Ascending aorta (tissue), 2 donors: ENCODE results near the gene REXO1. TPM values are rescaled to one million over a fixed set of nuclear protein-coding genes. Genes with fewer than 3 reads are reported as not detected.

Experiments
- DNase-seq, 2 donors: peaks; one replicate each; pipeline ENCODE4 v3.0.0-alpha.2; 2019; ENCODE audit warnings: low spot score in 2 of 2
- H3K27ac ChIP-seq, 2 donors: fragments of 200-600 bp; sonication (generic); one replicate each; pipeline ENCODE4 v1.5.1; 2016 to 2017; ENCODE audit warnings: mild to moderate bottlenecking in 1 of 2
- H3K27me3 ChIP-seq: fragments of 200-600 bp; sonication (generic); one replicate; pipeline ENCODE4 v1.5.1; 2017
- H3K36me3 ChIP-seq, 2 donors: fragments of 200-600 bp; sonication (generic); one replicate each; pipeline ENCODE4 v1.5.1; 2016
- H3K4me1 ChIP-seq, 2 donors: fragments of 200-600 bp; sonication (generic); one replicate each; pipeline ENCODE4 v1.5.1; 2016 to 2017; ENCODE audit warnings: mild to moderate bottlenecking in 1 of 2
- H3K4me3 ChIP-seq, 2 donors: fragments of 200-600 bp; sonication (generic); one replicate each; pipeline ENCODE4 v1.5.1; 2016 to 2017; ENCODE audit warnings: mild to moderate bottlenecking in 1 of 2
- H3K9me3 ChIP-seq, 2 donors: fragments of 200-600 bp; sonication (generic); one replicate each; pipeline ENCODE4 v1.5.1; 2016
- intact Hi-C: fragments of 100-400 bp; cut with DNase I; formaldehyde crosslinking; loops from one replicate; pipeline ENCODE4 v1.15.1; 2023
- total RNA-seq: library from RNA; depleted of rRNA; stranded (reverse); fragments of >200 nt; gene quantifications from one replicate; pipeline ENCODE4 v1.1.0, GENCODE V29; 2016
- TF ChIP-seq, protein P1 (sequence below), 3 experiments: fragments of 200-600 bp in 2 of 3; fragments of 450-650 bp in 1 of 3; sonication (generic) in 2 of 3; IDR thresholded peaks; one replicate each; pipeline ENCODE4 v1.5.1; 2016 to 2019; ENCODE audit warnings: antibody characterized with exemption in 3 of 3, mild to moderate bottlenecking in 1 of 3, moderate library complexity in 1 of 3

The REXO1 gene
- total RNA-seq, 1 donor from 2014 or later = 45.1 TPM

GRCh38 chr19:1845642-1846041 is 2.6 kb downstream of the REXO1 start:
- H3K27me3 ChIP-seq = no peaks in the 10 kb centered on the region
- H3K4me1 ChIP-seq = peaks cover 10 to 37% of the 10 kb centered on the region in 2 donors
- no peaks in the 10 kb centered on the region for H3K9me3 ChIP-seq
- intact Hi-C loops = no loop called here
- no peak overlapping the region for H3K4me3 ChIP-seq
- H3K27ac ChIP-seq = no peak overlapping the region
- H3K36me3 ChIP-seq = peaks cover 3 to 8% of the 10 kb centered on the region in 2 donors
- no peak for DNase-seq
- TF ChIP-seq, protein P1, sequence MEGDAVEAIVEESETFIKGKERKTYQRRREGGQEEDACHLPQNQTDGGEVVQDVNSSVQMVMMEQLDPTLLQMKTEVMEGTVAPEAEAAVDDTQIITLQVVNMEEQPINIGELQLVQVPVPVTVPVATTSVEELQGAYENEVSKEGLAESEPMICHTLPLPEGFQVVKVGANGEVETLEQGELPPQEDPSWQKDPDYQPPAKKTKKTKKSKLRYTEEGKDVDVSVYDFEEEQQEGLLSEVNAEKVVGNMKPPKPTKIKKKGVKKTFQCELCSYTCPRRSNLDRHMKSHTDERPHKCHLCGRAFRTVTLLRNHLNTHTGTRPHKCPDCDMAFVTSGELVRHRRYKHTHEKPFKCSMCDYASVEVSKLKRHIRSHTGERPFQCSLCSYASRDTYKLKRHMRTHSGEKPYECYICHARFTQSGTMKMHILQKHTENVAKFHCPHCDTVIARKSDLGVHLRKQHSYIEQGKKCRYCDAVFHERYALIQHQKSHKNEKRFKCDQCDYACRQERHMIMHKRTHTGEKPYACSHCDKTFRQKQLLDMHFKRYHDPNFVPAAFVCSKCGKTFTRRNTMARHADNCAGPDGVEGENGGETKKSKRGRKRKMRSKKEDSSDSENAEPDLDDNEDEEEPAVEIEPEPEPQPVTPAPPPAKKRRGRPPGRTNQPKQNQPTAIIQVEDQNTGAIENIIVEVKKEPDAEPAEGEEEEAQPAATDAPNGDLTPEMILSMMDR (IDR thresholded peaks at IDR 0.05) = no peak

DNA sequence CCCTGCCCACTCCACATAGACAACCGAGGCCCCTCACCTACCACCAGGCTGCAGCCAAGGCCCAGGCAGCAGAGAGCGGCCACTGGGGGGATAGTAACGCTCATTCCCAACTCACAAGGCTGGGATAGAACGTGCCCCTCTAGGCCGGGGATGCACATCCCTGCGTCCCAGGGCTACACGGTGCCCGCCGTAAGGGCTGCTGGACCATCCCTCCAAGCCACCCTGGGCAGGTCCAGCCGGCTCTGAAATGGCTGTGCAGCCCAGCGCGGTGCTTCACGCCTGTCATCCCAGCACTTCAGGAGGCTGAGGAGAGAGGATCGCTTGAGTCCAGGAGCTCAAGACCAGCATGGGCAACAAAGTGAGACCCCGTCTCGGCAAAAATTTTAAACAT is 3.2 kb downstream of the REXO1 start:
- intact Hi-C loops = no loop called here
- Histone ChIP-seq H3K9me3 (no peaks in the 10 kb centered on the region), H3K27ac (no peak overlapping the region), H3K27me3 (no peaks in the 10 kb centered on the region), H3K4me1 (peaks cover 10 to 37% of the 10 kb centered on the region in 2 donors), H3K36me3 (peaks cover 3 to 8% of the 10 kb centered on the region in 2 donors), H3K4me3 (no peak overlapping the region)
- DNase-seq = no peak
- TF ChIP-seq, protein P1 (IDR thresholded peaks at IDR 0.05) = no peak

DNA sequence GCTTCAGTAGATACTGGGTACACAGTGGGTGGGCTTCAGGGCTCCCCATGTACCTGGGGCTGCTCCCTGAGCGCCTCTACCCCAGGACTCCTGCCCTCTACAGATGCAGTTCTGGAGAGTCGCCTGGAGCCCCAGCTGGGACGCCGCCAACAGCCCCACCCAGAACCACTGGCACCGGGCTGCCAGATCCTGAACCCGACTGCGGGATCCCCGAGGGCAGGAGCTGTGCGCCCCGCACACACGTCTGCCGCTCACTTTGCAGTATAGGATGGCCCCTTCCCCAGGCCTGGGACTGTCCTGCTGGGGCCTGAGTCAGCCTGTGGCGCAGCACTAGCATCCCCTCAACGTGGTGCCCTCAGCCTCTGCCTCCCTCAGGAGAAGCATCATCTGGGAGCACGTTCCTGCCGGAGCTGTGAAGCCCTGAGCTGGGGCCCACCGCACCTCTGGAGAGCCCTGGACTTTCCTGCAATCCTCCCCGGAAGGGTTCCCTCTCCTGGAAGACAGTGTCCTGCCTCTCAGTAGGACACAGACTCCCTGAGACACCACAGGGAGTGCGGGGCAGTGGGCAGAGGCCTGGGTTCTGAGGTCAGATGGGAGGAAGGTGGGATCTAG is 3.7 kb downstream of the REXO1 start:
- Histone ChIP-seq H3K27ac (no peak overlapping the region), H3K4me3 (no peak overlapping the region), H3K27me3 (no peaks in the 10 kb centered on the region), H3K36me3 (peaks cover 3 to 8% of the 10 kb centered on the region in 2 donors), H3K4me1 (peaks cover 10 to 37% of the 10 kb centered on the region in 2 donors), H3K9me3 (no peaks in the 10 kb centered on the region)
- intact Hi-C loops = no loop called here
- TF ChIP-seq, protein P1 (IDR thresholded peaks at IDR 0.05) = no peak
- DNase-seq = no peak

GRCh38 chr19:1843646-1844394 is 4.5 kb downstream of the REXO1 start:
- Histone ChIP-seq H3K4me1 (peaks cover 10 to 37% of the 10 kb centered on the region in 2 donors), H3K27ac (no peak overlapping the region), H3K4me3 (no peak overlapping the region), H3K9me3 (no peaks in the 10 kb centered on the region), H3K27me3 (no peaks in the 10 kb centered on the region), H3K36me3 (peaks cover 3 to 8% of the 10 kb centered on the region in 2 donors)
- TF ChIP-seq, protein P1 (IDR thresholded peaks at IDR 0.05) = no peak
- no peak for DNase-seq
- intact Hi-C loops = no loop called here

DNA sequence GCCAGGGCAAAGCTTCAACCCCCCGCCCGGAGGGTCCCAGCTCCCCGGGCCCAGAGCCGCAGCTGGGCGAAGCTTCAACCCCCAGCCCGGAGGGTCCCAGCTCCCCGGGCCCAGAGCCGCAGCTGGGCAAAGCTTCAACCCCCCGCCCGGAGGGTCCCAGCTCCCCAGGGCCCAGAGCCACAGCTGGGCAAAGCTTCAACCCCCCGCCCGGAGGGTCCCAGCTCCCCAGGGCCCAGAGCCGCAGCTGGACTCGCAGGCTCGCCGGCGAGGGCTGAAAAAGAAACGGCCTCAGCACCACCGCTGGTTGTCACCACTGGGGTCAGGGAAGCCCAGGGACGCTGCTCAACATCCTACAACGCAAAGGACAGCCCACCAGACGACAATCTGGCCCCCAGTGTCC is 5.2 kb downstream of the REXO1 start:
- no peak overlapping the region for H3K27ac ChIP-seq
- no peaks in the 10 kb centered on the region for H3K9me3 ChIP-seq
- no peak overlapping the region for H3K4me3 ChIP-seq
- no peaks in the 10 kb centered on the region for H3K27me3 ChIP-seq
- TF ChIP-seq, protein P1 (IDR thresholded peaks at IDR 0.05) = no peak
- no peak for DNase-seq
- peaks cover 10 to 37% of the 10 kb centered on the region in 2 donors for H3K4me1 ChIP-seq
- intact Hi-C loops = no loop called here
- peaks cover 3 to 8% of the 10 kb centered on the region in 2 donors for H3K36me3 ChIP-seq
